ENCODE data around the gene PDE6A. TPM values are rescaled to one million over a fixed set of nuclear protein-coding genes. Genes with fewer than 3 reads are reported as not detected.

Gene PDE6A
- total RNA-seq, 1 experiment from 2014 or later, result not detected

GRCh38 chr5:149957855-149958254 is 13.3 kb upstream of the PDE6A start:
- Histone ChIP-seq H2AFZ (ENCODE audit: low read length) (no peak overlapping the region), H3K79me1 (ENCODE audit: insufficient read depth, low read depth, low read length, poor library complexity, severe bottlenecking) (no peaks in the 10 kb centered on the region), H3K9ac (ENCODE audit: extremely low read depth, insufficient read length, low read length) (no peak overlapping the region), H3K4ac (ENCODE audit: low read depth, low read length) (no peak overlapping the region), H4K20me1 (ENCODE audit: control insufficient read depth, insufficient read depth, insufficient read length) (no peaks in the 10 kb centered on the region), H2BK12ac (ENCODE audit: insufficient read length, low read depth, low read length) (no peak overlapping the region), H3K27ac (ENCODE audit: insufficient read length, low read depth, low read length) (no peak overlapping the region), H2BK5ac (ENCODE audit: insufficient read length, low read length) (no peak overlapping the region), H3K79me2 (ENCODE audit: insufficient read depth, low read length) (no peaks in the 10 kb centered on the region), H4K8ac (replicated peaks; ENCODE audit: insufficient read length, low read depth, low read length) (no peak overlapping the region), H3K27me3 (ENCODE audit: insufficient read depth, low read length) (no peaks in the 10 kb centered on the region; the same call in 1 of the 2 replicates), H3K4me1 (ENCODE audit: insufficient read depth, low read length) (peaks cover 2% of the 10 kb centered on the region; the same call in 1 of the 2 replicates), H2AK5ac (ENCODE audit: insufficient read length, low read length) (no peak overlapping the region), H3K9me3 (ENCODE audit: control insufficient read depth, low read depth, low read length) (no peaks in the 10 kb centered on the region), H3K23me2 (ENCODE audit: insufficient read length, low read depth, low read length, poor library complexity, severe bottlenecking) (peaks cover 5% of the 10 kb centered on the region), H3K56ac (ENCODE audit: insufficient read length, low read depth, low read length) (no peak overlapping the region), H3K23ac (ENCODE audit: insufficient read length, low read depth, low read length) (no peak overlapping the region), H2BK15ac (ENCODE audit: low read depth, low read length) (no peak overlapping the region), H3K14ac (ENCODE audit: insufficient read depth, low read length) (no peak overlapping the region), H3K18ac (ENCODE audit: insufficient read length, low read depth, low read length) (no peak overlapping the region), H4K5ac (ENCODE audit: insufficient read length, low read depth, low read length) (no peak overlapping the region), H4K91ac (ENCODE audit: insufficient read length, low read depth, low read length) (no peak overlapping the region), H2BK20ac (ENCODE audit: low read depth, low read length, poor library complexity, severe bottlenecking) (no peak overlapping the region), H3K4me2 (ENCODE audit: insufficient read depth, insufficient read length, low read length) (no peak overlapping the region), H3T11ph (ENCODE audit: low read length) (no peak overlapping the region), H2BK120ac (ENCODE audit: low read depth, low read length, poor library complexity, severe bottlenecking) (no peak overlapping the region)
- no peak for TF ChIP-seq CTCF (conservative IDR thresholded peaks at IDR 0.05)
- DNase-seq, result no peak
- Mint-ChIP-seq H3K4me1 (peaks cover 13 to 16% of the 10 kb centered on the region in 2 experiments), H3K4me3 (no peak overlapping the region), H3K27me3 (ENCODE audit: low read depth) (peaks cover 9% of the 10 kb centered on the region), H3K36me3 (ENCODE audit: insufficient read depth in 1 of 3, low read depth in 3 of 3) (peaks cover 0 to 2% (median 0%) of the 10 kb centered on the region in 3 experiments; a peak in 1 of 7 replicates), H3K27ac (no peak overlapping the region), H3K9me3 (no peaks in the 10 kb centered on the region)
- no CpG with 5 or more reads among the region's 4 CpGs for WGBS (ENCODE audit: extremely low coverage, insufficient read length, low lambda C conversion rate)
